ENCODE measurements around the gene HELT. TPM values are rescaled to one million over a fixed set of nuclear protein-coding genes. Genes with fewer than 3 reads are reported as not detected.
A peak's percentile ranks its signal among the peaks of the same experiment; 100 is the strongest.
"Not testable (repeated sequence)": the region's sequence is repeated elsewhere in the genome, so short reads cannot be mapped to it uniquely, and the experiment has no call there.

HELT gene
- total and polyA plus RNA-seq, 2 donors (not counting 1 experiment from before 2014, with no cell fraction given): not detected

- peak overlapping the region; percentile 7 for H2AFZ ChIP-seq (ENCODE audit: low read length)
Measured at GRCh38 chr4:185039508-185040273, 21.4 kb downstream of the HELT start.

DNA sequence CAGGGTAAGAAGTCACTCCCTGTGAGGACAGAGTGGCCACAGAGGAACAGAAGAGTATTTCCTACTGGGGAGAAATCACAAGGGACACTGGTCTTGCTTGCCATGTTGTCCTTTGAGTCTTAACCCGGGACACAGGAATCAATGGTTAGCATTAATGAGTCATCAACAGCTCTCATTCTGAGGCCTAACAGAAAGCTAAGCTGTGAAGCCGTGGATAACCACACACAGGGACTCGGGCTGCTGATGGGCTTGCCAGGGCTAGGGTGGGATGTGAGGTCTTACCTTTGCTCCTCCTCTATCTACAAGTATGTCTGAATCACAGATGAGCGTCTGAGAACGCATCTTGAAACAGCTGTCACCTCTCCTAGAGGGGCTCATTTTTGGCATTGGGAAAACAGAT is 22.2 kb downstream of the HELT start:
- no peak overlapping the region for H3K4me2 ChIP-seq (ENCODE audit: extremely low read depth, insufficient read depth, low read length)
- no peaks in the 10 kb centered on the region for H3K27me3 ChIP-seq (ENCODE audit: control insufficient read depth, insufficient read depth, low read length)

More at GRCh38 chr4:185039508-185040273, 21.4 kb downstream of the HELT start:
- peak overlapping the region in 2 of 4 experiments; percentile 36 to 62 for H3K4me3 ChIP-seq (replicated peaks in 1 of 4; ENCODE audit: control extremely low read depth in 1 of 4, insufficient read depth in 1 of 4, low read depth in 3 of 4, low read length in 4 of 4)
- H3K9me3 ChIP-seq (ENCODE audit: control insufficient read depth, insufficient read depth, low read depth, low read length): no peaks in the 10 kb centered on the region
- peak; percentile 36 to 86 for DNase-seq (ENCODE audit: low read depth in 2 of 2)
- no peaks in the 10 kb centered on the region for H3K36me3 ChIP-seq (ENCODE audit: control insufficient read depth, insufficient read depth, low read length)
- peak overlapping the region; percentile 17 for H3K4me2 ChIP-seq (ENCODE audit: extremely low read depth, insufficient read depth, low read length)
- no peak overlapping the region for H3K9ac ChIP-seq (ENCODE audit: insufficient read depth, low read length)
- H3K27me3 ChIP-seq (ENCODE audit: control insufficient read depth, insufficient read depth, low read length): no peaks in the 10 kb centered on the region
- no peaks in the 10 kb centered on the region for H4K20me1 ChIP-seq (ENCODE audit: control insufficient read depth, extremely low read depth, insufficient read depth, low read length)
- H3K27ac ChIP-seq (ENCODE audit: insufficient read depth, low read length): no peak overlapping the region
- no peaks in the 10 kb centered on the region for H3K79me2 ChIP-seq (ENCODE audit: control insufficient read depth, insufficient read depth, low read length)
- no peak for TF ChIP-seq EZH2 (IDR thresholded peaks at IDR 0.05; ENCODE audit: low read length, missing control alignments)
- TF ChIP-seq CTCF (conservative IDR thresholded peaks at IDR 0.05 in 1 of 2, IDR thresholded peaks at IDR 0.05 in 1 of 2; ENCODE audit: low read depth in 1 of 2, low read length in 2 of 2): peak; percentile 84 to 85
- H3K4me1 ChIP-seq (ENCODE audit: control insufficient read depth, extremely low read depth, insufficient read depth, low read length): no peaks in the 10 kb centered on the region

DNA sequence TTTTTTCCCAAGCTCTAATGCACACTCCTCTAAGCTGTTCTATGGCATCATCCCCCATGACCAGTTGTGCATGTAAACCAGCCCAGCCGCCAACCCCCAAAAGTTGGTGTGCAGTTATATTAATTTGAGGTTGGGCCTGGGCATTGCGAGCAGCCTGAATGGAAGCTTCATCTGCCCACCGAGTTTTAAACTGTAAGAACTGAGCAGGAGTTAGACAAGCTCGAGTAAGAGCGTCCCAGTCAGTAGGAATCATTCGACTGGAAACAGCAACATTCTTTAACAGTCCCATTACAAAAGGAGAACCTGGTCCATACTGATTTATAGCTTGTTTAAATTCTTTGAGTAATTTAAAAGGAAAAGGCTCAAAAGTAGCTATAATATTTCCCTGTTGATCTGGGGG is 32.0 kb downstream of the HELT start:
- H3K4me3 ChIP-seq (replicated peaks in 1 of 4; ENCODE audit: control extremely low read depth in 1 of 4, insufficient read depth in 1 of 4, low read depth in 3 of 4, low read length in 4 of 4); H3K4me1 ChIP-seq (ENCODE audit: control insufficient read depth, extremely low read depth, insufficient read depth, low read length); H3K9me3 ChIP-seq (ENCODE audit: control insufficient read depth, insufficient read depth, low read depth, low read length); H3K79me2 ChIP-seq (ENCODE audit: control insufficient read depth, insufficient read depth, low read length); DNase-seq (ENCODE audit: low read depth in 2 of 2); H3K27ac ChIP-seq (ENCODE audit: insufficient read depth, low read length); H4K20me1 ChIP-seq (ENCODE audit: control insufficient read depth, extremely low read depth, insufficient read depth, low read length); H3K36me3 ChIP-seq (ENCODE audit: control insufficient read depth, insufficient read depth, low read length); H3K9ac ChIP-seq (ENCODE audit: insufficient read depth, low read length); H3K27me3 ChIP-seq (ENCODE audit: control insufficient read depth, insufficient read depth, low read length); H3K4me2 ChIP-seq (ENCODE audit: extremely low read depth, insufficient read depth, low read length); H2AFZ ChIP-seq (ENCODE audit: low read length): not testable (repeated sequence)

More for the DNA sequence above, 22.2 kb downstream of the HELT start:
- H3K4me1 ChIP-seq (ENCODE audit: control insufficient read depth, extremely low read depth, insufficient read depth, low read length): no peaks in the 10 kb centered on the region
- H3K79me2 ChIP-seq (ENCODE audit: control insufficient read depth, insufficient read depth, low read length): no peaks in the 10 kb centered on the region
- no peaks in the 10 kb centered on the region for H4K20me1 ChIP-seq (ENCODE audit: control insufficient read depth, extremely low read depth, insufficient read depth, low read length)
- no peaks in the 10 kb centered on the region for H3K9me3 ChIP-seq (ENCODE audit: control insufficient read depth, insufficient read depth, low read depth, low read length)
- TF ChIP-seq EZH2 (IDR thresholded peaks at IDR 0.05; ENCODE audit: low read length, missing control alignments) (no peak), CTCF (conservative IDR thresholded peaks at IDR 0.05 in 1 of 2, IDR thresholded peaks at IDR 0.05 in 1 of 2; ENCODE audit: low read depth in 1 of 2, low read length in 2 of 2) (no peak)
- H3K27ac ChIP-seq (ENCODE audit: insufficient read depth, low read length): no peak overlapping the region
- no peak overlapping the region for H3K4me3 ChIP-seq (replicated peaks in 1 of 4; ENCODE audit: control extremely low read depth in 1 of 4, insufficient read depth in 1 of 4, low read depth in 3 of 4, low read length in 4 of 4)
- H3K9ac ChIP-seq (ENCODE audit: insufficient read depth, low read length): no peak overlapping the region
- H2AFZ ChIP-seq (ENCODE audit: low read length): no peak overlapping the region
- DNase-seq (ENCODE audit: low read depth in 2 of 2): no peak
- no peaks in the 10 kb centered on the region for H3K36me3 ChIP-seq (ENCODE audit: control insufficient read depth, insufficient read depth, low read length)

DNA sequence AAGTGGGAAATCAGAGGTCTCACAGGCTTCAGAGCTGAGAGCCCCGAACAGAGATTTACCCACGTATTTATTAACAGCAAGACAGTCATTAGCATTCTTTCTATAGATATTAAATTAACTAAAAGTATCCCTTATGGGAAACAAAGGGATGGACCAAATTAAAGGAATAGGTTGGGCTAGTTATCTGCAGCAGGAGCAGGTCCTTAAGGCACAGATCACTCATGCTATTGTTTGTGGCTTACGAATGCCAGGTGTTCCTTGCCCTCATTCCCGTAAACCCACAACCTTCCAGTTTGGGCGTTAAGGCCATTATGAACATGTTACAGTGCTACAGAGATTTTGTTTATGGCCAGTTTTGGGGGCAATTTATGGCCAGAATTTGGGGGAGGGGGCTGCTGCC is 33.0 kb downstream of the HELT start:
- H3K36me3 ChIP-seq (ENCODE audit: control insufficient read depth, insufficient read depth, low read length); H4K20me1 ChIP-seq (ENCODE audit: control insufficient read depth, extremely low read depth, insufficient read depth, low read length); H3K9me3 ChIP-seq (ENCODE audit: control insufficient read depth, insufficient read depth, low read depth, low read length); H3K9ac ChIP-seq (ENCODE audit: insufficient read depth, low read length); H3K4me2 ChIP-seq (ENCODE audit: extremely low read depth, insufficient read depth, low read length); H3K27ac ChIP-seq (ENCODE audit: insufficient read depth, low read length); H3K27me3 ChIP-seq (ENCODE audit: control insufficient read depth, insufficient read depth, low read length); H3K4me3 ChIP-seq (replicated peaks in 1 of 4; ENCODE audit: control extremely low read depth in 1 of 4, insufficient read depth in 1 of 4, low read depth in 3 of 4, low read length in 4 of 4); H3K4me1 ChIP-seq (ENCODE audit: control insufficient read depth, extremely low read depth, insufficient read depth, low read length); H2AFZ ChIP-seq (ENCODE audit: low read length); H3K79me2 ChIP-seq (ENCODE audit: control insufficient read depth, insufficient read depth, low read length); DNase-seq (ENCODE audit: low read depth in 2 of 2): not testable (repeated sequence)
